H9 (cell line): Measurements from ENCODE around the gene MME. TPM values are rescaled to one million over a fixed set of nuclear protein-coding genes. Genes with fewer than 3 reads are reported as not detected.

Source experiments
- DNase-seq: peaks from one replicate; pipeline ENCODE4 v3.0.0-alpha.2; 2017
- H2AFZ ChIP-seq: one replicate; pipeline ENCODE4 v1.6.1; 2013; ENCODE audit warnings: mild to moderate bottlenecking, low read length, control low read depth, moderate library complexity
- H2AK5ac ChIP-seq: 2 replicates; pipeline ENCODE4 v1.6.1; 2013; ENCODE audit warnings: low read length, control low read depth, mixed read lengths; ENCODE audit not compliant: insufficient read length
- H2BK120ac ChIP-seq: one replicate; pipeline ENCODE4 v1.6.1; 2013; ENCODE audit warnings: low read depth, mild to moderate bottlenecking, low read length, control low read depth, inconsistent platforms; ENCODE audit not compliant: poor library complexity, severe bottlenecking
- H2BK12ac ChIP-seq: 2 replicates; pipeline ENCODE4 v1.6.1; 2013; ENCODE audit warnings: low read length, control low read depth, mixed read lengths, low read depth; ENCODE audit not compliant: insufficient read length
- H2BK15ac ChIP-seq: 2 replicates; pipeline ENCODE4 v1.6.1; 2013; ENCODE audit warnings: low read depth, low read length, control low read depth
- H2BK20ac ChIP-seq: one replicate; pipeline ENCODE4 v1.6.1; 2013; ENCODE audit warnings: low read depth, mild to moderate bottlenecking, low read length, control low read depth, inconsistent platforms; ENCODE audit not compliant: poor library complexity, severe bottlenecking
- H2BK5ac ChIP-seq: 2 replicates; pipeline ENCODE4 v1.6.1; 2013; ENCODE audit warnings: low read length, control low read depth, mixed read lengths; ENCODE audit not compliant: insufficient read length
- H3K14ac ChIP-seq: 2 replicates; pipeline ENCODE4 v1.6.1; 2013; ENCODE audit warnings: low read length, control low read depth; ENCODE audit not compliant: insufficient read depth
- H3K18ac ChIP-seq: 2 replicates; pipeline ENCODE4 v1.6.1; 2013; ENCODE audit warnings: low read depth, mild to moderate bottlenecking, mixed read lengths, low read length, control low read depth; ENCODE audit not compliant: insufficient read length
- H3K23ac ChIP-seq: 2 replicates; pipeline ENCODE4 v1.6.1; 2013; ENCODE audit warnings: low read length, control low read depth, mixed read lengths, low read depth; ENCODE audit not compliant: insufficient read length
- H3K23me2 ChIP-seq: 2 replicates; pipeline ENCODE4 v1.6.1; 2013; ENCODE audit warnings: low read depth, mild to moderate bottlenecking, mixed read lengths, low read length, control low read depth; ENCODE audit not compliant: insufficient read length, poor library complexity, severe bottlenecking
- H3K27ac ChIP-seq: 2 replicates; pipeline ENCODE4 v1.5.1; 2013; ENCODE audit warnings: low read length, control low read depth, mixed read lengths, low read depth; ENCODE audit not compliant: insufficient read length
- H3K27me3 ChIP-seq: 2 replicates; pipeline ENCODE4 v1.6.1; 2013; ENCODE audit warnings: low read length, control low read depth, inconsistent platforms; ENCODE audit not compliant: insufficient read depth
- H3K4ac ChIP-seq: 2 replicates; pipeline ENCODE4 v1.6.1; 2013; ENCODE audit warnings: low read depth, mild to moderate bottlenecking, control low read depth, inconsistent platforms, low read length, moderate library complexity
- H3K4me1 ChIP-seq: 2 replicates; pipeline ENCODE4 v1.6.1; 2013; ENCODE audit warnings: low read length, control low read depth, inconsistent platforms; ENCODE audit not compliant: insufficient read depth
- H3K4me2 ChIP-seq: 2 replicates; pipeline ENCODE4 v1.6.1; 2013; ENCODE audit warnings: low read length, control low read depth, mixed read lengths; ENCODE audit not compliant: insufficient read length, insufficient read depth
- H3K56ac ChIP-seq: 2 replicates; pipeline ENCODE4 v1.6.1; 2013; ENCODE audit warnings: low read depth, mild to moderate bottlenecking, mixed read lengths, low read length, control low read depth; ENCODE audit not compliant: insufficient read length
- H3K79me1 ChIP-seq: 2 replicates; pipeline ENCODE4 v1.6.1; 2013; ENCODE audit warnings: low read depth, mild to moderate bottlenecking, moderate library complexity, low read length, control low read depth, inconsistent platforms; ENCODE audit not compliant: insufficient read depth, poor library complexity, severe bottlenecking
- H3K79me2 ChIP-seq: 2 replicates; pipeline ENCODE4 v1.6.1; 2013; ENCODE audit warnings: low read length, control low read depth, inconsistent platforms; ENCODE audit not compliant: insufficient read depth
- H3K9ac ChIP-seq: 2 replicates; pipeline ENCODE4 v1.6.1; 2013; ENCODE audit warnings: low read length, control low read depth, mixed read lengths; ENCODE audit not compliant: insufficient read length; ENCODE audit errors: extremely low read depth
- H3K9me3 ChIP-seq: one replicate; pipeline ENCODE4 v1.6.1; 2013; ENCODE audit warnings: low read depth, low read length, inconsistent platforms; ENCODE audit not compliant: control insufficient read depth
- H3T11ph ChIP-seq: one replicate; pipeline ENCODE4 v1.6.1; 2013; ENCODE audit warnings: mild to moderate bottlenecking, low read length, control low read depth, inconsistent platforms
- H4K20me1 ChIP-seq: one replicate; pipeline ENCODE4 v1.6.1; 2013; ENCODE audit not compliant: control insufficient read depth, insufficient read length, insufficient read depth
- H4K5ac ChIP-seq: 2 replicates; pipeline ENCODE4 v1.6.1; 2013; ENCODE audit warnings: low read depth, mild to moderate bottlenecking, mixed read lengths, low read length, control low read depth; ENCODE audit not compliant: insufficient read length
- H4K8ac ChIP-seq: replicated peaks from 2 replicates; pipeline ENCODE4 v1.6.1; 2013; ENCODE audit warnings: low read length, control low read depth, mixed read lengths, low read depth; ENCODE audit not compliant: insufficient read length
- H4K91ac ChIP-seq: 2 replicates; pipeline ENCODE4 v1.6.1; 2013; ENCODE audit warnings: low read depth, mild to moderate bottlenecking, moderate library complexity, mixed read lengths, low read length, control low read depth; ENCODE audit not compliant: insufficient read length
- H3K27ac Mint-ChIP-seq, 3 experiments: 2 replicates in 2 of 3; 3 replicates in 1 of 3; pipeline ENCODE4 v1.8.0; 2020 to 2021; ENCODE audit warnings: mixed read lengths in 3 of 3, mild to moderate bottlenecking in 1 of 3, moderate library complexity in 1 of 3
- H3K27me3 Mint-ChIP-seq: 2 replicates; pipeline ENCODE4 v1.8.0; 2021; ENCODE audit warnings: low read depth, mild to moderate bottlenecking, moderate library complexity, mixed read lengths
- H3K36me3 Mint-ChIP-seq, 3 experiments: 2 replicates in 2 of 3; 3 replicates in 1 of 3; pipeline ENCODE4 v1.8.0; 2020 to 2021; ENCODE audit warnings: low read depth in 3 of 3, mixed read lengths in 3 of 3; ENCODE audit not compliant: insufficient read depth in 1 of 3
- H3K4me1 Mint-ChIP-seq, 2 experiments: 2 replicates each; pipeline ENCODE4 v1.8.0; 2020; ENCODE audit warnings: mixed read lengths in 2 of 2
- H3K4me3 Mint-ChIP-seq, 2 experiments: 2 replicates in 1 of 2; 3 replicates in 1 of 2; pipeline ENCODE4 v1.8.0; 2020 to 2021; ENCODE audit warnings: mild to moderate bottlenecking in 2 of 2, mixed read lengths in 2 of 2, moderate library complexity in 1 of 2
- H3K9me3 Mint-ChIP-seq, 2 experiments: 2 replicates in 1 of 2; 3 replicates in 1 of 2; pipeline ENCODE4 v1.8.0; 2020; ENCODE audit warnings: mild to moderate bottlenecking in 2 of 2, mixed read lengths in 2 of 2, moderate library complexity in 1 of 2
- WGBS: extraction: QIAGEN DNeasy Blood & Tissue Kit; methylation state at CpG from one replicate; pipeline ENCODE4 v1.1.7; 2013; ENCODE audit warnings: missing lambda C conversion rate, low lambda C conversion rate, mixed read lengths; ENCODE audit not compliant: insufficient read length; ENCODE audit errors: extremely low coverage; 5-methylcytosine and 5-hydroxymethylcytosine counted together
- total RNA-seq: library from RNA; stranded (reverse); gene quantifications from 2 replicates; pipeline ENCODE4 v1.2.1, GENCODE V29; 2021
- TF ChIP-seq, protein P1 (sequence below): fragments of 200-600 bp; sonication (generic); conservative IDR thresholded peaks from 3 replicates; pipeline ENCODE4 v1.8.0; 2021; ENCODE audit warnings: antibody characterized with exemption, mild to moderate bottlenecking

Gene MME
- total RNA-seq, 1 experiment from 2014 or later, result 16.4 TPM

DNA sequence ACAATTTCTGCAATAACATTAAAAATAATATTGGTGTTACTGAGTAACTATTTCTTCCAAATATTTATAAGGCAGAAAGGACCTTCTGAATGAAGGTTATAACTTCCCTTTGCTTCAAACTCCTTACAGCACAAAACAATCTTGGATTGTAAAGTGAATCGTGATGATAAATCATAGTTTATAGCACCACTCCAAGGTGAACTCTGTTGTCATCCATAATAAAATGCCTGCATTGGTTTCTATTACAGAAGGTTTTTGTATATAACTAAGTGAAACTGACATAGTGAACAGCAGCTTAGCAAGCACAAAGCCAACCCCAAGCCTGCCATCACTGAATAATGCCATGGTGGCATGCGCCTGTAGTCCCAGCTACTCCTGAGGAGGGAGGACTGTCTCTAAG lies 86.3 kb downstream of the MME start:
- Histone ChIP-seq H4K20me1 (no peaks in the 10 kb centered on the region), H2BK5ac (no peak overlapping the region), H2BK120ac (no peak overlapping the region), H3K4me2 (no peak overlapping the region), H3T11ph (no peak overlapping the region), H3K79me1 (no peaks in the 10 kb centered on the region), H3K14ac (no peak overlapping the region), H4K5ac (no peak overlapping the region), H3K27ac (no peak overlapping the region), H4K91ac (no peak overlapping the region), H3K79me2 (no peaks in the 10 kb centered on the region), H3K18ac (no peak overlapping the region), H2BK12ac (no peak overlapping the region), H3K9me3 (no peaks in the 10 kb centered on the region), H3K27me3 (no peaks in the 10 kb centered on the region), H2AK5ac (no peak overlapping the region), H4K8ac (no peak overlapping the region), H3K9ac (no peak overlapping the region), H3K56ac (no peak overlapping the region), H3K4ac (no peak overlapping the region), H3K4me1 (no peaks in the 10 kb centered on the region), H2BK20ac (no peak overlapping the region), H3K23me2 (no peaks in the 10 kb centered on the region), H2AFZ (no peak overlapping the region), H2BK15ac (no peak overlapping the region), H3K23ac (no peak overlapping the region)
- Mint-ChIP-seq H3K36me3 (peaks cover 0 to 16% (median 14%) of the 10 kb centered on the region in 3 experiments; a peak in 5 of 7 replicates), H3K9me3 (no peaks in the 10 kb centered on the region), H3K4me3 (no peak overlapping the region), H3K27ac (no peak overlapping the region), H3K27me3 (no peaks in the 10 kb centered on the region), H3K4me1 (no peaks in the 10 kb centered on the region)
- DNase-seq, result no peak
- no CpG with 5 or more reads among the region's 2 CpGs for WGBS
- TF ChIP-seq, protein P1, sequence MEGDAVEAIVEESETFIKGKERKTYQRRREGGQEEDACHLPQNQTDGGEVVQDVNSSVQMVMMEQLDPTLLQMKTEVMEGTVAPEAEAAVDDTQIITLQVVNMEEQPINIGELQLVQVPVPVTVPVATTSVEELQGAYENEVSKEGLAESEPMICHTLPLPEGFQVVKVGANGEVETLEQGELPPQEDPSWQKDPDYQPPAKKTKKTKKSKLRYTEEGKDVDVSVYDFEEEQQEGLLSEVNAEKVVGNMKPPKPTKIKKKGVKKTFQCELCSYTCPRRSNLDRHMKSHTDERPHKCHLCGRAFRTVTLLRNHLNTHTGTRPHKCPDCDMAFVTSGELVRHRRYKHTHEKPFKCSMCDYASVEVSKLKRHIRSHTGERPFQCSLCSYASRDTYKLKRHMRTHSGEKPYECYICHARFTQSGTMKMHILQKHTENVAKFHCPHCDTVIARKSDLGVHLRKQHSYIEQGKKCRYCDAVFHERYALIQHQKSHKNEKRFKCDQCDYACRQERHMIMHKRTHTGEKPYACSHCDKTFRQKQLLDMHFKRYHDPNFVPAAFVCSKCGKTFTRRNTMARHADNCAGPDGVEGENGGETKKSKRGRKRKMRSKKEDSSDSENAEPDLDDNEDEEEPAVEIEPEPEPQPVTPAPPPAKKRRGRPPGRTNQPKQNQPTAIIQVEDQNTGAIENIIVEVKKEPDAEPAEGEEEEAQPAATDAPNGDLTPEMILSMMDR, result no peak
